Measurements from ENCODE around the gene DDX55. TPM values are rescaled to one million over a fixed set of nuclear protein-coding genes. Genes with fewer than 3 reads are reported as not detected.

Gene DDX55
- total and polyA plus RNA-seq, 2 of the 13 experiments (the other 11 are each of a cell fraction or from before 2014, with no cell fraction given), result 22.2 to 37.0 TPM

DNA sequence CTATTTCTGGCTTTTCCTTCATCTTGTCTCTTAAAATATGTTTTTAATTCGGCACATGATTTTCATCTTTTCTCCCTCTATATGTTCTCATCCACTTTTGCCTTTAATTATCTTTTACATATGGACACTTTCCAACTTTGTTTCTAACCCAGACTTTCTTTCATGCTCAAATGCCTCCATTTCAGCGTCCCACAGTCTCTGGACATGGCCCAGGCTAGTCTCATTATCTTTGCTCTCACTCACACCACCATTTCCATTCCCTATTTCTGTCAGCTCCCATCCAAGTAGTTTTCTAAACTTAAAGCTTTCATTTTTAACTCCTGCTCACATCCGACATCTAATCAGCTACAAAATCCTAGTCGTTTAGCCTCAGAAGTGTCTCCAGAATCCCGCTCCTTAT is 46.5 kb downstream of the DDX55 start (continued):
- TF ChIP-seq, protein P1, sequence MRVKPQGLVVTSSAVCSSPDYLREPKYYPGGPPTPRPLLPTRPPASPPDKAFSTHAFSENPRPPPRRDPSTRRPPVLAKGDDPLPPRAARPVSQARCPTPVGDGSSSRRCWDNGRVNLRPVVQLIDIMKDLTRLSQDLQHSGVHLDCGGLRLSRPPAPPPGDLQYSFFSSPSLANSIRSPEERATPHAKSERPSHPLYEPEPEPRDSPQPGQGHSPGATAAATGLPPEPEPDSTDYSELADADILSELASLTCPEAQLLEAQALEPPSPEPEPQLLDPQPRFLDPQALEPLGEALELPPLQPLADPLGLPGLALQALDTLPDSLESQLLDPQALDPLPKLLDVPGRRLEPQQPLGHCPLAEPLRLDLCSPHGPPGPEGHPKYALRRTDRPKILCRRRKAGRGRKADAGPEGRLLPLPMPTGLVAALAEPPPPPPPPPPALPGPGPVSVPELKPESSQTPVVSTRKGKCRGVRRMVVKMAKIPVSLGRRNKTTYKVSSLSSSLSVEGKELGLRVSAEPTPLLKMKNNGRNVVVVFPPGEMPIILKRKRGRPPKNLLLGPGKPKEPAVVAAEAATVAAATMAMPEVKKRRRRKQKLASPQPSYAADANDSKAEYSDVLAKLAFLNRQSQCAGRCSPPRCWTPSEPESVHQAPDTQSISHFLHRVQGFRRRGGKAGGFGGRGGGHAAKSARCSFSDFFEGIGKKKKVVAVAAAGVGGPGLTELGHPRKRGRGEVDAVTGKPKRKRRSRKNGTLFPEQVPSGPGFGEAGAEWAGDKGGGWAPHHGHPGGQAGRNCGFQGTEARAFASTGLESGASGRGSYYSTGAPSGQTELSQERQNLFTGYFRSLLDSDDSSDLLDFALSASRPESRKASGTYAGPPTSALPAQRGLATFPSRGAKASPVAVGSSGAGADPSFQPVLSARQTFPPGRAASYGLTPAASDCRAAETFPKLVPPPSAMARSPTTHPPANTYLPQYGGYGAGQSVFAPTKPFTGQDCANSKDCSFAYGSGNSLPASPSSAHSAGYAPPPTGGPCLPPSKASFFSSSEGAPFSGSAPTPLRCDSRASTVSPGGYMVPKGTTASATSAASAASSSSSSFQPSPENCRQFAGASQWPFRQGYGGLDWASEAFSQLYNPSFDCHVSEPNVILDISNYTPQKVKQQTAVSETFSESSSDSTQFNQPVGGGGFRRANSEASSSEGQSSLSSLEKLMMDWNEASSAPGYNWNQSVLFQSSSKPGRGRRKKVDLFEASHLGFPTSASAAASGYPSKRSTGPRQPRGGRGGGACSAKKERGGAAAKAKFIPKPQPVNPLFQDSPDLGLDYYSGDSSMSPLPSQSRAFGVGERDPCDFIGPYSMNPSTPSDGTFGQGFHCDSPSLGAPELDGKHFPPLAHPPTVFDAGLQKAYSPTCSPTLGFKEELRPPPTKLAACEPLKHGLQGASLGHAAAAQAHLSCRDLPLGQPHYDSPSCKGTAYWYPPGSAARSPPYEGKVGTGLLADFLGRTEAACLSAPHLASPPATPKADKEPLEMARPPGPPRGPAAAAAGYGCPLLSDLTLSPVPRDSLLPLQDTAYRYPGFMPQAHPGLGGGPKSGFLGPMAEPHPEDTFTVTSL (CRISPR knock-in tag; IDR thresholded peaks at IDR 0.05; ENCODE audit: borderline replicate concordance), result no peak
- TF ChIP-seq REL (CRISPR knock-in tag; conservative IDR thresholded peaks at IDR 0.05) (no peak), ZNF816 (CRISPR knock-in tag; IDR thresholded peaks at IDR 0.05; ENCODE audit: borderline replicate concordance) (no peak), SMARCC2 (IDR thresholded peaks at IDR 0.05) (no peak), RAD51 (IDR thresholded peaks at IDR 0.05; ENCODE audit: borderline replicate concordance) (no peak), ZMYM4 (CRISPR knock-in tag; IDR thresholded peaks at IDR 0.05) (no peak), MBNL3 (CRISPR knock-in tag; conservative IDR thresholded peaks at IDR 0.05) (no peak), BRCA1 (CRISPR knock-in tag; IDR thresholded peaks at IDR 0.05) (no peak), XRCC5 (optimal IDR thresholded peaks at IDR 0.05; ENCODE audit: low read length) (no peak)
- TF ChIP-seq, protein P2, sequence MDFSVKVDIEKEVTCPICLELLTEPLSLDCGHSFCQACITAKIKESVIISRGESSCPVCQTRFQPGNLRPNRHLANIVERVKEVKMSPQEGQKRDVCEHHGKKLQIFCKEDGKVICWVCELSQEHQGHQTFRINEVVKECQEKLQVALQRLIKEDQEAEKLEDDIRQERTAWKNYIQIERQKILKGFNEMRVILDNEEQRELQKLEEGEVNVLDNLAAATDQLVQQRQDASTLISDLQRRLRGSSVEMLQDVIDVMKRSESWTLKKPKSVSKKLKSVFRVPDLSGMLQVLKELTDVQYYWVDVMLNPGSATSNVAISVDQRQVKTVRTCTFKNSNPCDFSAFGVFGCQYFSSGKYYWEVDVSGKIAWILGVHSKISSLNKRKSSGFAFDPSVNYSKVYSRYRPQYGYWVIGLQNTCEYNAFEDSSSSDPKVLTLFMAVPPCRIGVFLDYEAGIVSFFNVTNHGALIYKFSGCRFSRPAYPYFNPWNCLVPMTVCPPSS (IDR thresholded peaks at IDR 0.05), result no peak
- TF ChIP-seq, protein P3, sequence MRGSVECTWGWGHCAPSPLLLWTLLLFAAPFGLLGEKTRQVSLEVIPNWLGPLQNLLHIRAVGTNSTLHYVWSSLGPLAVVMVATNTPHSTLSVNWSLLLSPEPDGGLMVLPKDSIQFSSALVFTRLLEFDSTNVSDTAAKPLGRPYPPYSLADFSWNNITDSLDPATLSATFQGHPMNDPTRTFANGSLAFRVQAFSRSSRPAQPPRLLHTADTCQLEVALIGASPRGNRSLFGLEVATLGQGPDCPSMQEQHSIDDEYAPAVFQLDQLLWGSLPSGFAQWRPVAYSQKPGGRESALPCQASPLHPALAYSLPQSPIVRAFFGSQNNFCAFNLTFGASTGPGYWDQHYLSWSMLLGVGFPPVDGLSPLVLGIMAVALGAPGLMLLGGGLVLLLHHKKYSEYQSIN (CRISPR knock-in tag; IDR thresholded peaks at IDR 0.05; ENCODE audit: borderline replicate concordance), result no peak

Data from HepG2 (cell line).